ENCODE results near the gene PSMC6. TPM values are rescaled to one million over a fixed set of nuclear protein-coding genes. Genes with fewer than 3 reads are reported as not detected.
A peak's percentile ranks its signal among the peaks of the same experiment; 100 is the strongest.

Gene PSMC6
- total RNA-seq, 1 donor from 2014 or later = 97.6 TPM

DNA sequence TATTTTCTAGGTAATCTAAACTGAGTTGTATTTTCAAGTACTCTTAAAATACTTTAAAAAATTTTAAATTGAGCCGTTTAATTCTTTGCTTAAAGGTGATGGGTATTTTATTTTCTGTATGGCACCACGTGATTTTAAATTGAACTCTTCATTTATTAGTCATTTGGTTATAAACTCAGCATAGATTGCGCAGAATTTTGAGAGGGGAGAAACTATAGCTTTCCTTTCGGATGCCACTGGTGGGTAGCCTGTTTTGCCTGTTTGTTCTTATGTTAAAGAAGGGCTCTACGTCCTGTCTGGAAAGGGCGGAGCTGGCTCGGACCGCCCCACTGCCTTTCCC lies 22.6 kb downstream of the PSMC6 start:
- Mint-ChIP-seq H3K9me3 (no peaks in the 10 kb centered on the region), H3K4me3 (peak overlapping the region; percentile 94), H3K27ac (peak overlapping the region; percentile 89), H3K4me1 (peaks cover 50% of the 10 kb centered on the region), H3K36me3 (ENCODE audit: low read depth) (peaks cover 46% of the 10 kb centered on the region), H3K27me3 (no peaks in the 10 kb centered on the region)
- ChIA-PET POLR2A (interaction anchor here (0.6 to 3.4 kb wide), 9 partner anchors 13 to 423 kb away, joined by 3 to 37 read pairs (median 5); partner anchors contain the start of genes ERO1A, GPR137C, PSMC6 and TXNDC16), CTCF (no interaction called here)
- ATAC-seq (ENCODE audit: low read depth) (no peak), DNase-seq (no peak)
- TF ChIP-seq, protein P1, sequence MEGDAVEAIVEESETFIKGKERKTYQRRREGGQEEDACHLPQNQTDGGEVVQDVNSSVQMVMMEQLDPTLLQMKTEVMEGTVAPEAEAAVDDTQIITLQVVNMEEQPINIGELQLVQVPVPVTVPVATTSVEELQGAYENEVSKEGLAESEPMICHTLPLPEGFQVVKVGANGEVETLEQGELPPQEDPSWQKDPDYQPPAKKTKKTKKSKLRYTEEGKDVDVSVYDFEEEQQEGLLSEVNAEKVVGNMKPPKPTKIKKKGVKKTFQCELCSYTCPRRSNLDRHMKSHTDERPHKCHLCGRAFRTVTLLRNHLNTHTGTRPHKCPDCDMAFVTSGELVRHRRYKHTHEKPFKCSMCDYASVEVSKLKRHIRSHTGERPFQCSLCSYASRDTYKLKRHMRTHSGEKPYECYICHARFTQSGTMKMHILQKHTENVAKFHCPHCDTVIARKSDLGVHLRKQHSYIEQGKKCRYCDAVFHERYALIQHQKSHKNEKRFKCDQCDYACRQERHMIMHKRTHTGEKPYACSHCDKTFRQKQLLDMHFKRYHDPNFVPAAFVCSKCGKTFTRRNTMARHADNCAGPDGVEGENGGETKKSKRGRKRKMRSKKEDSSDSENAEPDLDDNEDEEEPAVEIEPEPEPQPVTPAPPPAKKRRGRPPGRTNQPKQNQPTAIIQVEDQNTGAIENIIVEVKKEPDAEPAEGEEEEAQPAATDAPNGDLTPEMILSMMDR (IDR thresholded peaks at IDR 0.05) = no peak
- intact Hi-C loops (cut with micrococcal nuclease) = no loop called here

- Mint-ChIP-seq H3K27me3 (no peaks in the 10 kb centered on the region), H3K4me1 (peaks cover 46% of the 10 kb centered on the region), H3K36me3 (ENCODE audit: low read depth) (peaks cover 43% of the 10 kb centered on the region), H3K27ac (peak within 1 kb of the TSS; percentile 89), H3K9me3 (no peaks in the 10 kb centered on the region), H3K4me3 (peak within 1 kb of the TSS; percentile 94)
- peak; percentile 96 for ATAC-seq (ENCODE audit: low read depth)
- DNase-seq = peak; percentile 95
- ChIA-PET CTCF (no interaction called here), POLR2A (interaction anchor here (0.6 to 3.4 kb wide), 9 partner anchors 12 to 422 kb away, joined by 3 to 37 read pairs (median 5); partner anchors contain the start of genes ERO1A, GPR137C and TXNDC16)
- intact Hi-C loops (cut with micrococcal nuclease) = loop anchor here (1.0 to 2.0 kb wide), 8 partner anchors 8 to 824 kb away; partner anchors contain the start of genes DDHD1, ERO1A, GNPNAT1 and GPR137C
- TF ChIP-seq, protein P1 (IDR thresholded peaks at IDR 0.05) = no peak
These were observed 23.1 kb downstream of the PSMC6 start, which contains the start of gene STYX for GRCh38 chr14:52729925-52730708. Gene STYX (plus strand): TSS chr14:52730166. CDS start chr14:52730475, 309 bp downstream.

DNA sequence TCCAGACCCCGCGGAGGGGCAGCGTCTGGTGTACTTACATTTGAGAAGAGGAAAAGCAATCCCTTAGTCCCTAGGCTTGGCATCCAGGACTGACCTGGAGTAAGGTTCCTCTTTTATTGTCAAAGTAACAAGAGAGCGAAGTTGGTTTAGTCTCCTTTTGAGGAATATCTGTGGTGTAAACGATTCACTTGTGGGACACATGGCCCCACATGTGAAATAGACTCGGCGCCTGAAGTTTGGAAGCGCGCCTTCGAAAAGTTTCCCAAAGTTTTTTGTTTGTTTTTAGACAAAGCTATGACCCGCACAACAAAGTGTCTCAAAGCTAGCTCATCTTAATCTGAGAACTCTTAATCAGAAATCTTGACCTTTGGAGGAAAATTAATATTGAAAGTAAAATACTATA lies 23.7 kb downstream of the PSMC6 start:
- peaks cover 44% of the 10 kb centered on the region for H3K4me1 Mint-ChIP-seq
- H3K27ac Mint-ChIP-seq = peak overlapping the region; percentile 89
- H3K36me3 Mint-ChIP-seq (ENCODE audit: low read depth) = peaks cover 42% of the 10 kb centered on the region
- TF ChIP-seq, protein P1 (IDR thresholded peaks at IDR 0.05) = no peak
- H3K27me3 Mint-ChIP-seq = no peaks in the 10 kb centered on the region
- ChIA-PET POLR2A (interaction anchor here (0.9 to 3.4 kb wide), 3 partner anchors 12 to 25 kb away, joined by 3 to 37 read pairs (median 7); no protein-coding TSS in a partner anchor), CTCF (no interaction called here)
- H3K4me3 Mint-ChIP-seq = peak overlapping the region; percentile 94
- no peaks in the 10 kb centered on the region for H3K9me3 Mint-ChIP-seq
- intact Hi-C loops (cut with micrococcal nuclease) = loop anchor here (1.0 to 2.0 kb wide), 8 partner anchors 8 to 824 kb away; partner anchors contain the start of genes DDHD1, ERO1A, GNPNAT1 and GPR137C
- ATAC-seq (ENCODE audit: low read depth) (no peak), DNase-seq (no peak)

GRCh38 chr14:52733824-52734223 lies 26.8 kb downstream of the PSMC6 start:
- H3K4me3 Mint-ChIP-seq = no peak overlapping the region
- H3K4me1 Mint-ChIP-seq = peaks cover 61% of the 10 kb centered on the region
- intact Hi-C loops (cut with micrococcal nuclease) = no loop called here
- no peaks in the 10 kb centered on the region for H3K9me3 Mint-ChIP-seq
- peaks cover 34% of the 10 kb centered on the region for H3K36me3 Mint-ChIP-seq (ENCODE audit: low read depth)
- ChIA-PET POLR2A (no interaction called here), CTCF (no interaction called here)
- ATAC-seq (ENCODE audit: low read depth) = no peak
- no peak for DNase-seq
- H3K27me3 Mint-ChIP-seq = no peaks in the 10 kb centered on the region
- TF ChIP-seq, protein P1 (IDR thresholded peaks at IDR 0.05) = no peak
- no peak overlapping the region for H3K27ac Mint-ChIP-seq

GRCh38 chr14:52735921-52736489 lies 29.0 kb downstream of the PSMC6 start:
- ATAC-seq (ENCODE audit: low read depth) (no peak), DNase-seq (no peak)
- POLR2A ChIA-PET = no interaction called here
- Mint-ChIP-seq H3K9me3 (no peaks in the 10 kb centered on the region), H3K27ac (peak overlapping the region; percentile 6), H3K4me1 (peaks cover 58% of the 10 kb centered on the region), H3K27me3 (no peaks in the 10 kb centered on the region), H3K4me3 (no peak overlapping the region), H3K36me3 (ENCODE audit: low read depth) (peaks cover 33% of the 10 kb centered on the region)
- CTCF ChIA-PET = no interaction called here
- intact Hi-C loops (cut with micrococcal nuclease) = no loop called here
- TF ChIP-seq, protein P1 (IDR thresholded peaks at IDR 0.05) = no peak

Measured in activated B cell treated with CpG ODN at 0.5 μM for 24 hours (primary cell).